ACHN (cell line): Measurements from ENCODE around the gene CDH12.
"Not testable (repeated sequence)": the region's sequence is repeated elsewhere in the genome, so short reads cannot be mapped to it uniquely, and the experiment has no call there.

ENCODE experiments used
- DNase-seq: peaks from one replicate; pipeline ENCODE4 v3.0.0-alpha.2; 2015
- in situ Hi-C: cut with HindIII; loops from 2 replicates; pipeline ENCODE4 v1.10.0; 2017; ENCODE audit warnings: low sequenced_read_pairs, low pct_ligation_motif_present, low pct_unique_long_range_greater_than_20kb

The CDH12 gene

DNA sequence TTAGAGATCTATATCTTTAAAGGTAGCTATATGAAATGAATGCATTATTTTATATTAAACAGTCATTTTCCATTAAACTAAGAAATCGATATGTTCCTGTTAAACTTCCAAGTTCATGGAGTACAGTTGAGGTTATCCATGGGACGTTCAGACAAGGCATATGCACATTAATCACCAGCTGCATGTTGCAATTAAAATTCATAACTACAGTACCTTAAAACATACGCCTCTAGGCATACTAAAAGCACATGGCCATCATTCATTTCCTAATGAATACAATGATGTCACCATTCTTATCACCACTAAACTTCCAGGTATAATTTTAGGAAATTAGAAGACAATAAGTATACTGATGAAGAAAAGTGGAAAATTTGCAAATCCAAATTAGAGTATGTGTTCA is 174.3 kb downstream of the CDH12 start:
- DNase-seq: no peak
- in situ Hi-C loops: no loop called here

GRCh38 chr5:22673131-22673530 is 180.0 kb downstream of the CDH12 start:
- DNase-seq: no peak
- in situ Hi-C loops: no loop called here

GRCh38 chr5:22669345-22669744 is 183.8 kb downstream of the CDH12 start:
- in situ Hi-C loops: no loop called here
- no peak for DNase-seq

GRCh38 chr5:22665801-22666200 is 187.3 kb downstream of the CDH12 start:
- in situ Hi-C loops: no loop called here
- DNase-seq: no peak

- in situ Hi-C loops: no loop called here
These were observed 190.0 kb downstream of the CDH12 start for GRCh38 chr5:22663134-22663533.

GRCh38 chr5:22662391-22662790 is 190.8 kb downstream of the CDH12 start:
- in situ Hi-C loops: no loop called here
- DNase-seq: no peak

More at GRCh38 chr5:22663134-22663533, 190.0 kb downstream of the CDH12 start:
- DNase-seq: no peak

- no peak for DNase-seq
- in situ Hi-C loops: no loop called here
These were observed 201.8 kb downstream of the CDH12 start for GRCh38 chr5:22651355-22651754.

- in situ Hi-C loops: no loop called here
- DNase-seq: no peak
These were observed 202.6 kb downstream of the CDH12 start for GRCh38 chr5:22650511-22650910.

DNA sequence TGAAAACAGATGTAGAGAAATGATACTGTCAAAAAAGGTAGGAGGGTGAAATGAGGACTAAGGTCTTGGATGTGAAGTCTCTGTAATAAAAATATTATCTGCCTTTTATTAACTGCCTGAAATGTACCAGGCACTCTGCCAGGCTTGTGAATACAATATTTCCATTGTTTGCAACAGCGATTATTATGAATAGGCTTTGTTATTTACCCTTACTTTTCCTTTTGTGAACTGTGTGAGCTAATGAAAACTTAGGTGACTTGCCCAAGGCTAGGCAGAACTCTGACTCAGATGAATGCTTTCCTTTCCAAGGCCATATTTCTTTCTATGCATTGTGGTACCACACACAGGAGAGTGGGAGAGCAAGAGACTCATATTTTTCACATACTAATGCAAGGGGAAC is 204.1 kb downstream of the CDH12 start:
- DNase-seq: no peak
- in situ Hi-C loops: no loop called here

DNA sequence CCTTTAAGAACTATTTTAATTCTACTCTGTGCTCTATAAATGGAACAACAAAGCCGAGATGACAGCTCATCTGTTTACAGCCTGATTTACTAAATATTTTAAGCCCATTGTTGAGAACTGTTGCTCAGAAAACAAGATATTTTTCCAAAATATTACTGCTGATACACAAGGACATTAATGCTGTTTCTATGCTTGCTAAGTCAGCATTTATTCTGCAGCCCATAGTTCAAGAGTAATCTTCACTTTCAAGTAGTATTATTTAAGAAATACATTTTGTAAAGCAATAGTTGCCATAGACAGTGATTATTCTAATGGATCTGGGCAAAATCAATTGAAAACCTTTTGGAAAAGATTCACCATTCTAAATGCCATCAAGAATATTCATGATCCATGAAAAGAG is 208.3 kb downstream of the CDH12 start:
- in situ Hi-C loops: no loop called here
- DNase-seq: no peak

GRCh38 chr5:22643356-22643755 is 209.8 kb downstream of the CDH12 start:
- no peak for DNase-seq
- in situ Hi-C loops: no loop called here

- DNase-seq: no peak
These were observed 221.5 kb downstream of the CDH12 start for GRCh38 chr5:22631683-22632082.

DNA sequence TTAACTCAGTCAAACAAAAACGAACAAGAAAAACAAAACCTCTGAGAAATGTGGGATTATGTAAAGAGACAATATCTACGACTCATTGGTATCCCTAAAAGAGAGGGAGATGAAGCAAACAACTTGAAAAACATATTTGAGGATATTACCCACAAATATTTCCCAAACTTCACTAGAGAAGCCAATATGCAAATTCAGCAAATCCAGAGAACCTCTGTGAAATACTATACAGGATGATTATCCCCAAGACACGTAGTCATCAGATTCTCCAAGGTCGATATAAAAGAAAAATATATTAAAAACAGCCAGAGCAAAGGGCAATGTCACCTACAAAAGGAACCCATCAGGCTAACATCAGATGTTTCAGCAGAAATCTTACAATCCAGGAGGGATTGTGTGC is 226.1 kb downstream of the CDH12 start:
- in situ Hi-C loops: no loop called here
- no peak for DNase-seq

More at GRCh38 chr5:22631683-22632082, 221.5 kb downstream of the CDH12 start:
- in situ Hi-C loops: no loop called here

- in situ Hi-C loops: no loop called here
- DNase-seq: no peak
These were observed 227.7 kb downstream of the CDH12 start for GRCh38 chr5:22625451-22625850.

- no peak for DNase-seq
- in situ Hi-C loops: no loop called here
These were observed 232.1 kb downstream of the CDH12 start for GRCh38 chr5:22621084-22621483.

DNA sequence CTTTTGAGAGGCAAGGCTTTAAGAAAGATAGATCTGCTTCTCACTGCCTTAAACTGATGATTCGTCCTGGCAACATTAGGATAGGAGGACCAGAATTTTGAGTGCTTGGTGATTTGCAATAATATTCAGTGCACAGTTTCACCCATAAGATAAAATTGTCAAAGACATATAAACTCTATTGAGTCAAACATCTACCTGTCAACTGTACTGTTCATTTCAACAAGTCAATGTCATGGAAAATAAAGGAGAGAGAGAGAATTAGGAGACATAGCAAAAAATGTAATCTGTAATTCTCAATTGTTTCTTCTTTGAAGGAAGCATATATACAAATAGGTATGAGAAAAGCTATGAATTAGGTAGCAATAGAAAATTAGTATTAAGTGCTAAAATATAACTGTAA is 237.2 kb downstream of the CDH12 start:
- DNase-seq: no peak
- in situ Hi-C loops: no loop called here

DNA sequence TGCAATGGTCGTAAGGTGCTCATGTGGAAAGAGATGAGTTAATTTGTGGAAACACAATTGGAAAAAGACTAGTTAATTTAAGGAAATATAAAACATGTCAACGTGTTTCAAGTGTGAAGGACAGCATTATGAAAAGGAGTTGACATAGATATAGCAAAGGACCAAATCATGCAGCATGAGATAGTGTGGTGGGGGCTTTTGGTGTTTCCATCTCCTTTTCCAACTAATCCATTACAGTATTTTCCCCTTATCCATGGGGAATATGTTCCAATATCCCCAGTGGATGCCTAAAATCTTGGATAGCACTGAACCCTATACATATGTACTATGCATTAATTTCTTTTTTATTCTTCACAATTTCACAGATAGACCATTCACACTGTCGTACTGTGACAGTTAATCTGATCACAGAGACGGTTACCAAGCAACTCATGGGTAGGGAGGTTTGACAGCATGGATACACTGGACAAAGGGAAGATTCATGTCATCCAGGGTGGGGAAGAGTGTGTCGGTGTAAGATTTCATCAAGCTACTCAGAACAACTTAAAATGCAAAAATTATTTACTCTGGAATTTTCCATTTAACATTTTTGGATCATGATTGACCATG is 238.6 kb downstream of the CDH12 start:
- in situ Hi-C loops: no loop called here
- DNase-seq: no peak

GRCh38 chr5:22612928-22613327 is 240.2 kb downstream of the CDH12 start:
- no peak for DNase-seq
- in situ Hi-C loops: no loop called here

GRCh38 chr5:22611327-22611726 is 241.8 kb downstream of the CDH12 start:
- in situ Hi-C loops: no loop called here
- no peak for DNase-seq

DNA sequence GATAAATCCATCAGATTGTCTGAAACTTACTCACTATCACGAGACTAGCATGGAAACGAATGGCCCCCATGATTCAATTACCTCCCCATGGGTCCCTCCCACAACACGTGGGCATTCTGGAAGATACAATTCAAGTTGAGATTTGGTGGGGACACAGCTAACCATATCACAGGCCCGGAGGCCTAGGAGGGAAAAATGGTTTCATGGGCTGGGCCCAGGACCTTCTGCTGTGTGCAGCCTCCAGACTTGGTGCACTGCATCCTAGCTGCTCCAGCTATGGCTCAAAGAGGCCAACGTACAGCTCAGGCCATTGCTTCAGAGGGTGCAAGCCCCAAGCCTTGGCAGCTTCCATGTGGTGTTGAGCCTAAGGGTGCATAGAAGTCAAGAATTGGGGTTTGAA is 245.6 kb downstream of the CDH12 start:
- DNase-seq, in situ Hi-C loops: not testable (repeated sequence)

DNA sequence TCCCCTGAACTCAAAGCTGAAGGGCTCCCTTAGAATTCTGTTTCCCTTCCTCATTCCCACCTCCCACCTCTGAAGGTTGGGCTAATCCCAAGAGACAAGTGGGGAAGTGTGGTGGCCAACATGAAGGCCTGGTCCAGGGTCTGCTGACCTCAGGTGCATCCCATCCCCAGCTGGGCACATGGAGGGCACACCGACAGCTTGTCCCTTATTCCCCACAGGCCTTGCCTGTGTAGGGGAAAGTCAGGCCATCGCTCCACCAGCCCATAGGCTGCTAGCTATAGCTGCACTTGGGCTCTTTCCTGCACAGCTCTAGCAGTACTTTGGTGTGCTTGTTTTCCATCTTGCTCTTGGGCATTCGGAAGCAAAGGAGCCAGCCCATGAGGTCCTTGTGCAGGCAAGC is 247.7 kb downstream of the CDH12 start:
- no peak for DNase-seq
- in situ Hi-C loops: no loop called here
